Astrocyte (in vitro differentiated cells and primary cell): ENCODE measurements around the gene ANKRD44.

Experiments used
- CTCF ChIP-seq: IDR thresholded peaks from 2 replicates; pipeline ENCODE4 v1.5.1; 2011; ENCODE audit warnings: low read depth, mild to moderate bottlenecking, inconsistent platforms, low read length, moderate library complexity; ENCODE audit not compliant: insufficient read depth
- EZH2 ChIP-seq: IDR thresholded peaks from 2 replicates; pipeline ENCODE4 v1.6.1; 2012; ENCODE audit warnings: mild to moderate bottlenecking, low read length, inconsistent platforms; ENCODE audit not compliant: insufficient read depth

GRCh38 chr2:197307236-197307932 lies 3.2 kb downstream of the ANKRD44 start:
- TF ChIP-seq CTCF, result no peak
- no peak for TF ChIP-seq EZH2
